Left colon (tissue), 2 donors: ENCODE data around the gene RHOD. TPM values are rescaled to one million over a fixed set of nuclear protein-coding genes. Genes with fewer than 3 reads are reported as not detected.
A peak's percentile ranks its signal among the peaks of the same experiment; 100 is the strongest.

ENCODE experiments used
- ATAC-seq: fragments of 200-7000 bp; cut with Tn5 transposase; one replicate; pipeline ENCODE4 v1.9.1; 2020; ENCODE audit warnings: mild to moderate bottlenecking, moderate library complexity
- DNase-seq, 2 donors: peaks; one replicate each; pipeline ENCODE4 v3.0.0-alpha.2; 2020
- intact Hi-C, 2 donors: fragments of 100-400 bp; cut with DNase I in 1 of 2; cut with micrococcal nuclease in 1 of 2; formaldehyde crosslinking; loops; one replicate each; pipeline versions ENCODE4 v1.11.2 to v1.14.0; 2022; cut with DNase I, micrococcal nuclease
- total RNA-seq, 2 donors: library from RNA; stranded (reverse); fragmentation: NEBNext Ultra II Directional; extraction: Animal tissue kit (Norgen Biotek cat#: 25700); gene quantifications; one replicate each; pipeline ENCODE4 v1.2.1, GENCODE V29; 2021
- donor health status: DM: no; HTN: no; CAD: no.
- donor health status: DM: yes; HTN: yes; CAD: no.

The RHOD gene
- total RNA-seq, 2 donors from 2014 or later: 9.7 to 10.0 TPM

DNA sequence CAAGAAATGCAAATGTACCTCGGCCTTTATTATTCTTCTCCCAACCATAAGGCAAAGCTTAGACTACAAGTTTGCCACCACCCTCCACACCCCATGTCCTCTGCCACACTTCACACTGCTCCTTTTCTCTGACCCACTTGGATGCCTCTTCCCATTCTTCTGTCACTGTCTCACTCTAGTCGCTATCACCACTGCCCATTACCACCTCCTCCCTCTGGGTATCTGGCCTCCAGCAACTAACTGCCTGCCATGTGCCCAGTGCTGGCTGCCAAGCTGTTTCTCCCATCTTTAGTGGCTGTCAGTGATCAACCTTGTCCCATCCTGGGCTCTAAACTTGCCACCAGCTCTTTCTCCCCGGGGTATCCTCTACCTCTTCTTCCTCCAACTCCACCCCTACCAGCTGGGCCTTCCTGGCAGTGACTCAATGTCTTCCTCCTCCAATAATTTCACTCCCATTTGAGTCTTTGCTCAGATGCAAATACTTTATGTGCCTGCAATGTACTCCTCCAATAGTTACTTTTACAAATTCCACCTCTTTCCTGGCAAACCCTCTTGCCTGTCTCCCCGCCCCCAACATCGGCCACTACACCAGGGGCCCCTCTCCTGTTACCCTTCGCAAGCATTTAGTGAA lies 42.3 kb downstream of the RHOD start:
- intact Hi-C loops: no loop called here

DNA sequence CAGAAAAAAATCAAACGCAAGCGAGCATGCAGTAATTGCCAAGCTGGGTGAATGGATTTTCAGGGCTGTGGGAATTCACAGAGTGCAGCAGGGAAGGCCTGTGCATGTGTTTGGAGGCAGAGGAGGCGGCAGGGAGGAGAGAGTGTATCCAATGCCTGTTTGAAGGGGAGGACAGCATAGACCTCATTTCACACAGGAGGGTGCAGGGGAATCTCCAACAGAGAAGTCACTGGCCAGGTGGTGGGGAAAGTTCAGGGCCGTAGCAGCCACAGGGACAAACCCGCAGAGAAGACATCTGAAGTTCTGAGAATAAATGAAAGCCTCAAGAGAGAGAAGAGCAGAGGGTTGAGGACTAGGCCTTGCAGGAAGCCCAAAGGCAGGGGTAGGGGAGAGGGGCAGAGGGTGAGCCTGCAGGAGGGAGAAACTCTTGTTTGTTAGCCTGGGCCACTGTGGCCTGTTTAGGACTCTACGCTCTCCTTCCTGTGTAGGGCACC lies 43.2 kb downstream of the RHOD start:
- intact Hi-C loops: no loop called here
- ATAC-seq: no peak
- no peak for DNase-seq

More for the DNA sequence above, 42.3 kb downstream of the RHOD start:
- no peak for ATAC-seq
- DNase-seq: no peak

DNA sequence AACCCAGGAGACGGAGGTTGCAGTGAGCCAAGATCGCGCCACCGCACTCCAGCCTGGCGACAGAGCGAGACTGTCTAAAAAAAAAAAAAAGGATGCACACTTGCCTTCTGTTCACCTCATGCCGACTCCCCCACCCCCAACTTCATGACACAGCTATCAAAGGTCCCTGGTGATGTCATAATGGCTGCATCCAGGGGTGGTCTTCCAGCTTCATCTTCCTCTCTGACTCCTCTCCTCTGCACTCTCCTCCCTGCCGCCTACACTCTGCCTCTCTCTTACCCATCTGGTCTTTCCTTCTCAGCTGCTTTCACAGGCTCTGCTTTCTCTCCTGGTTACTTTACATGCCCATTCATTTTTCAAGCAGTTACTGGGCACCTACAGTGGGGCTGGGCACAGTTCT lies 46.0 kb downstream of the RHOD start:
- no peak for DNase-seq
- ATAC-seq: no peak
- intact Hi-C loops: no loop called here

DNA sequence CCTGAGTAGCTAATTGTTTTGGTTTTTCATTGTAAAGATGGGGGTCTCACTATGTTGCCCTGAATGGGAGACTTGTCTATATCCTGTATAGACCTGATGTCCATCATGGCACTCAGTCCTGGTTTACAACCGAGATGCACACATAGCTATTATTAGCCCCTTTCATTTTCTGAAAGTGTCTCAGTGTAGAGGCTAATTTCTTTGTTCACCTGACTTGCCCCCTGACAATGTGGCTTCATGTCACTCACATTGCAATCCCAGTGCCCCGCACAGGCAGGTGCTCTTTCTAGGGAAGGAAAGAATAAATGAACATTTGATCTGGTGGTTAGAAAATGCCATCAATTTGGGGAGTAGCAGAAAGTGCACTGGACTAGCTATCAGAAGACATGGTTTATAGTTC lies 49.3 kb downstream of the RHOD start:
- ATAC-seq (no peak), DNase-seq (no peak)
- intact Hi-C loops: no loop called here

DNA sequence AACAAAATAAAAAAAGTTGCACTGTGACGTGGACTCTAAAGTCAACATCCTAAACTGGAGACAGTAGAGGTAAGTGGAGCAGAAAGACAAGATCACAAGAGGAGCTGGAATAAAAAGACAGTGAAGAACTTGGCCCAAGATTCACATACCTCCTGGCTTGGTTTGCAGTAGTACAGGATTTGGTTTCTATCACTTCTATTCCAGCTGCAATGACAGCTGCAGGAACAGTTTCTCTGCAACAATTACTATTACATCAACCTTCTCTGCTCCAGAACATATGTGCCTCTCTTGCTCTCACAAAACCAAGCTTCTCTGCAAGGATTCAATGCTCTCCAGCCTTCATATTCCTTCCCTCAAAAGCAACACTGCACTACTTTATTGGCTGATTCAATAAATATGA lies 54.6 kb downstream of the RHOD start:
- intact Hi-C loops: no loop called here
- ATAC-seq: no peak
- DNase-seq: no peak

DNA sequence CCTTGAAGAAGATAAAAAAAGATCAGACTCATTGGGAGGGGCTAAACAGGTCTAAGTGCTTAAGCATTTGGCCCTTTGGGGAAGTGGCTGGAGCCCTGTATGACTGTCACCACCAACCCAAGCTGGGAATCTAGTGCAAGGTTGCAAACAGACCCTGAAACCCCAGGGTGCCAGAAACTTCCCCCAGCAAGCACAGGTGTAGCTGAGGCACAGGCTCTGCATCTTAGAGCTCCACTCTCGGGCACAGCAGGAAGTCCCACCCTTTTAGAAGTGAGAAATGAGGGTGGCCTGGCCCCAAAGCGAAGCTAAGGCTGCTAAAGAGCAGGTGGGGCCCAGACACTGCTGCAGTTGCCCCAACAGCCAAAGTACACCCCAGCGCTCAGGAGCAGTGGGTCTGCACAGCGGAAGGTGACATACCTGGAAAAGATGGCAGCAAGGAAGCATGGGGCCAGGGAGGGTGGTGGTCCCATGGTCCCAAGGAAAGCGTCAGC lies 56.6 kb downstream of the RHOD start:
- intact Hi-C loops: no loop called here
- DNase-seq (no peak), ATAC-seq (no peak)

DNA sequence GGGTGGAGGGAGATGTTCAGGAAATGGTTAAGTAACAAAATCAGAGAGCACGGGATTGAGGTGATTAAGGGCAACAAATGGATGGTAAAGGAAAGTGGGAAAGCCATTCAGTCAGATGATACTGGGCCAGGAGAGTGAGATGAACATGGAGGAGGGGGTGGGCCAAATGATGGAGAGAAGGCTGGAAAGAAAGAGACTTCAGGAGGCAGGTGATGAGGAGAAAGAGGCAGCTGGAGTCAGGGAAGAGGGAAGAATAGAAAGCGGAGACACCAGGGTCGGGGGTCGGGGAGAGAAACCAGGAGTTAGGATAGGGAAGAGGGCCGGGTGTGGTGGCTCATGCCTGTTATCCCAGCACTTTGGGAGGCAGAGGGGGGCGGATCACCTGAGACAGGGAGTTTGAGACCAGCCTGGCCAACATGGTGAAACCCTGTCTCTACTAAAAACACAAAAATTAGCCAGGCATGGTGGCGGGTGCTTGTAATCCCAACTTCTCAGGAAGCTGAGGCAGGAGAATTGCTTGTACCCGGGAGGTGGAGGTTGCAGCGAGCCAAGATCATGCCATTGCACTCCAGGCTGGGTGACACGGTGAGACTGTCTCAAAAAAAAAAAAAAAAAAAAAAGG lies 57.7 kb downstream of the RHOD start:
- DNase-seq (no peak), ATAC-seq (no peak)
- intact Hi-C loops: no loop called here

DNA sequence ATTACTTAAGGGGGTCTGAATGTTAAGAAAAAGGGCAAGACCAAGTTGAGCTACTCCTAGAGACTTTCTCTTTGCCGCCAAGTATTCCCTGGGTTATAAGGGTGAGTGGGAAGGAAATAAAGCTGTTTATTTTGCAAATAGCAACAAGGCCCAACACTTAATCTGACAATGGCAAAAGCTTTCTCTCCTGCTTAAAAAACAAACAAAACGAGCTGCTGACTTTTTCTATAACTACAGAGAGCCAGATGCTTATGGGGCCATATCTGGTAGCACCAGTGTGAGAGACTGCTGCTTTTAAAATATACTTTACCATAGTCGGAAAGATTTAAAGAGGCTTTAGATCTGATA lies 60.1 kb downstream of the RHOD start:
- intact Hi-C loops: no loop called here
- no peak for DNase-seq
- ATAC-seq: no peak

DNA sequence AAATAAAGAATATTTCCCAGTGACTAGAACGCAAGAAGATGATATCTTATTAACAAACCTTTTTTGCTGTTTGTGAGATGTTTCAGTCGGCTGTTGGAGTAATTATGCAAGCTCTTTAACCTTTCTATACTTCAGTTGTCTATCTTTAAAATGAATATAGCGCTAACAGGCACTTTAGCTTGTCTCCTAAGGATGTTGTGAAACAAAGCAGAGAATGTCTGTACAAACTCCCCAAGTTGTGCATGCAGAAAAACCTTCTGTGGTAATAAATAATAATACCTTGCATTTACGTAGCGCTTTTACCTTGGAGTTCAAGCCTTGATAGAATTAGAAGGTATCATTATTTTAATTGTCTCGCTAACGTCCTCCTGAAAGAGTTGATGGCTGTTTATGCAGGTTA lies 60.5 kb downstream of the RHOD start:
- ATAC-seq (no peak), DNase-seq (no peak)
- intact Hi-C loops: no loop called here

DNA sequence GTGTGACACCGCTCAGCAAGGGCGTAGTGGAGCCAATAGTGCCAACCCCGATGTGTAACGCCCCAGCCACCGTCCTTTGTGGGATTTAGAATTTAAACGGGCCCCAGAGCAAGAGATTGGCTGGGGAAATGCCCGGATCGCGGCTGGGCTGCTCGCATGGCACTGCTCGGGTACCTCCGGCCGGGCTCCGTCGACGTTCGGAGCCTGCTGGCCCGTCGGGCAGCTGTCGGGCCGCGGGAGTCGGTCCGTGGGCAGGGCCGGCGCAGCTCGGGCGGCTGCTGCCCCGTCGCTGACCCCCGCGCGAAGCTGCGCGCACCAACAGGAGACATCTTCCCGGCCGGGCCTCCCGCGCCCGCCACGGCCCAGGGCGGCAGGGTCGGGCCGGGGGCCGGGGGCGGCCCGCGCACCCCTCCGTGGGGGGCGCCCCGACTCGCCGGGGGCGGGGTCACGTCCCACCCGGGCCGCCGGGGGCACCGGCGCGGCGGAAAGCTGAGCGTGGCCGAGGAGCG lies 61.1 kb downstream of the RHOD start:
- ATAC-seq (no peak), DNase-seq (peak; percentile 45 to 56)
- intact Hi-C loops: no loop called here

DNA sequence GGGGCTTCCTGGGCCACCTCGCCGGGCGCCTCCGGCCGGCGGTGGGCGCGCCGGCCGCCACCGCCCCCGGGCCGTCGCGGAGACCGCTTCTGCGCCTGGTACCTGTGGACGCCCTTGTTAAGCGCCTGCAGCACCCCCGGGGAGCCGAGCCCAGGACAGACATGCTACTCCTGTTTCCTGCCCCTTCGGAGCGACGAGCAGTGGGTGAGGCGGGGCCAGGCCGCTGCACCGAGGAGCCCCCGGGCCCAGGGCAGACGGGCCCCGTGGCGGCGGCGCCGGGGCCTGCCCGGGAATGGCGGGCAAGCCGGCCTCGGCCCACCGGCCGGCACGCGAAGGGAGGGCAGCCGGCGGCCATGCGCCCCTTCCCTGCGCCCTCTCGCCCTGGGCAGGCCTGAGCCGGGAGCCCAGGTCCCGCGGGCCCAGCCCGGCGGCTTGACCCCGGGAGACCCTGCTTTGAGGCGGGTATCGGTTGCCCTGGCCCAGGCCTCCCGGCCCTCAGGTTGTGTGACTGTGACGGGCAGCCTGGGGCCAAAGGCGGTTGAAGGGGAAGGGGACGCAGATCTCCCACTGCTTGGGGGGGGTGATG lies 61.6 kb downstream of the RHOD start:
- intact Hi-C loops: no loop called here
- ATAC-seq (peak; percentile 15), DNase-seq (peak in 1 of 2 donors; percentile 66)

DNA sequence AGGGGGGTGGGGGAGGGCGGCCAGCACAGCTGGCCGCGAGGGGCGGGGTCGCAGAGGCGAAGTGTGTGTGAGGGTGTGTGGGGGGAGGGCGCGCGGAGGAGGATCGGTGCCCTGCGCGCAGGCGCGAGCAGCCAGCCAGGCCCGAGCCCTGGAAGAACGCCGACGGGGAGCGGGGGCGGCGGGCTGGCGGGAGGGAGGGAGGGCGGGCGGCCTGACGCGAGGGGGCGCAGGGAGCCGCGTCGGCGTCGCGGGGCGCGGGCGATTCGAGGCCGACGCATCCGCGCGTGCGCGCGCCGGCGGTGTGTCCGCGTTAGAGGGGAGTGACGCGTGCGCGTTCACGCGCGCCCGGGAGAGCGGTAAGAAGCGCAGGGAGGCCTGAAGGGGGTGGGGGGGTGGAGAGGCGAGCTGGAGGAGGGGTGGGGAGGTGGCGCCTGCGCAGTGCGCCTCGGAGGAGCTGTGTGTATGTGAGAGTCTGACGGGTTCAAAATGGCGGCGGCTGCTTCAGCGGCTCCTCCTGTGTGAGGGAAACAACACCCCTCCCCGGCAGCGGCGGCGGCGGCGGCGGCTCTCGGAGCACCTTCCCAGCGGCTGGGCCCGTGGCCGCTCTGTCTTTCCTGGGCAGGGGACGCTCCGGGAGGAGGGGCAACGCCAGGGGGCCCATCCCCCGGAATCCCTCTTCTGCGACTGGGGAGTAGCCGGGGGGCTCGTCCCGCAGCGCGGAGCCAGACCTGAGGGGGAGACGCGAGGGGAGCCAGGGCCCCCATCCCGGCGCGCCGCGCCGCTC lies 62.3 kb downstream of the RHOD start, which contains the start of gene KDM2A:
Gene KDM2A (plus strand): TSS at position 463 of the 784 bp plus-strand sequence. CDS start 2,054 bp downstream, outside the sequence.
- ATAC-seq: peak; percentile 82
- DNase-seq: peak; percentile 99
- intact Hi-C loops: no loop called here

DNA sequence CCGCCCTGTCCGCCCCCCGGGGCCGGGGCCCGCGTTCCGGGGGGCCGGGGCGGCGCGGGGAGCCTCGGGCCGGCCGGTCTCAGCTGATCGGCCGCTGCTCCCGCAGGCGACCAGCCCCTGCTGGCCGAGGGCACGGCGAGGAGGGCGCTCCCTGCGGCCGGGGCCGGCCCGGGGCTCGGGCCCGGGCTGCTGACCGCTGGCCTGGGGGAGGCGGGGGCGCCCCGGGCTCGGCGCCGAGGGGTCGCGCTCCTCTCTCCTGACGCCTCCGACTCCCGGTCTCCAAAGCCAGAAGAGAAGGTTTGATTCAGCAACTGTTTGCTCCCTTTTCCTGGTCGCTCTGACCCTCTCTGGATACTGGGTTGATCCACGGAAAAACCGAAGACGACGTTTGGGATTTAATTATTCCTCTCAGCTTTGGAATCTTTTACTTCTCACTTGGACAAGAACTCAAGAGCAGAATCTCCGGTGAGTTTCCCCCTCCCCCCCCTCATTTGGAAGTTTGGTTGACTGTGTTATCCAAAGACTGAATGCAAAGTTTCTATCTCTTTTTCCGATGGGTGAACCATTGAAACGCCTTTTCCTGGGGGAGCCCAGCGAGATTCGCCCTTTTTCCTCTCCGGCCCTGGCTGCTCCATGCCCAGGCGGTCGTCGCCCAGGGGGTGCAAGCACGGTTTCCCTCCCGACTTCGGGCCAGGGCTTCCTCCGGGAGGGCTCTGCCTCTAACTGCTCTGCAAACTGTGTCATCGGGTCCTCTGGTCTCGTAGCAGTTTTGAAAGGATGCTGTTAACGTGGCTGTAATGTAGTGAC lies 63.1 kb downstream of the RHOD start:
- DNase-seq (peak; percentile 36 to 45), ATAC-seq (peak; percentile 9)
- intact Hi-C loops: no loop called here

DNA sequence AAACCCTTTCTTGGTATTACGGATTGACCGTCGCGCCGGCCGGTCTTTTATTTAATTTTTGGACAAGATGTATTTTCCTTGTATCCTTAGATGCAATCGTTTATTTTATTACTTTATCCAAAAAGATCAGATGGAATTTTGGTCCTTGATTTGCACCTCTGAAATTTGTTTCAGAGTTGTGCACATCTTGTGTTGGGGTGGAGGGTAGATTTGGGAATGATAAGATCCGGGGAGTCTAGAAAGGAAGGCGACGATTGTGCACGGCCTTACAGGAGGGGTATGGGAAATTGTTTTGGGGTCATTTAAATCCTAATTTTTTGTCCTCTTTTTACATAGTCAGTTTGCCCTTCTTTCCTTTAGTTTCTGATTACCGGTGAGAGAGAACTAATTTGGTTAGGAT lies 63.8 kb downstream of the RHOD start:
- no peak for ATAC-seq
- no peak for DNase-seq
- intact Hi-C loops: no loop called here

DNA sequence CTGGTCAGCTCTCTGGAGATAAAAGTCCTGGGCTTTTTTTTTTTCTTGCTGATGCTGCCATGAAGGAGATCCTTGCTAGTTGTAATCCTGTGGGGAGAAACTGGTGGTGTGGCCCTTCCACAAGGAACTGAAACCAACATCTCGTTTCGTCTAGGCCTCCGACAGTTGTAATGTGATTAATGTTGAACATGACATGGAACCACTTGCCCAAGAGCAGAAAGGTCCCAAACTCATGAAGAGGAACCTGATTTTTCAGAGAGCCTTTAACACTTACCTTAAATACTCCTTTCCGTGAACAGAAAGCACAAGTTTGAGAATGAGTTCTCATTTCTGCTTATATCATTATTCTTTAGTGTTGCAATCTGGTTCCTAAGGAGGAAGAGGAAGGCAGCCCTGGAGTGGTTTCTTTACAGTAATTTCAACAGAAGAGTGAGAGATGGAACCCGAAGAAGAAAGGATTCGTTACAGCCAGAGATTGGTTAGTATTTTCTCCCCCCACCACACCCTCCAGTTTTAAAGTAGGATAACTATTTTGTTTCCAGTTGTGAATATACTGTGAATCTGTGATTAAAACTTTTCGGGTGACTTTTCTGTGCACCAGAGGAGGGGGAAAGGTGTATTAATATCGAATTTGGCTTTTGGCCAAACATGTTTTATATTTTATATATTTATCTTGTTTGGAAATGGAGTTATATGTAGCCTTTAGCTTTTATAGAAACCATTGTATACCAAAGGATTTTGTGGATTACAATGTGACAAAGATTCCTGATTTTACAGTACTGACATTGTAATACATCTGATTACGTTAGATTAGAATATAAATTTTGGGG lies 64.4 kb downstream of the RHOD start:
- no peak for DNase-seq
- peak; percentile 12 for ATAC-seq
- intact Hi-C loops: no loop called here
